GM10248 (cell line): Measurements from ENCODE around the gene KRTAP10-8.
"Not testable (repeated sequence)": the region's sequence is repeated elsewhere in the genome, so short reads cannot be mapped to it uniquely, and the experiment has no call there.

Experiments
- CTCF ChIA-PET: fragments of 300-600 bp; sonication (Branson Sonifier 250); formaldehyde crosslinking; extraction: SDS; loops from one replicate; lab custom pipeline; 2021; ENCODE audit warnings: antibody characterized with exemption; lab: Yijun Ruan, JAX
- POLR2A ChIA-PET: fragments of 350-650 bp; sonication (Branson Sonifier 250); formaldehyde crosslinking; extraction: SDS; loops from one replicate; lab custom pipeline; 2020; ENCODE audit warnings: antibody characterized with exemption; lab: Yijun Ruan, JAX
- DNase-seq: peaks from one replicate; pipeline ENCODE4 v3.0.0; 2012; ENCODE audit errors: extremely low spot score
- CTCF ChIP-seq: IDR thresholded peaks from 2 replicates; pipeline ENCODE4 v1.5.1; 2012; ENCODE audit warnings: mild to moderate bottlenecking, low read depth; ENCODE audit errors: extremely low read depth, missing control alignments, control extremely low read depth

KRTAP10-8 gene

GRCh38 chr21:44656868-44657267, 45.0 kb downstream of the KRTAP10-8 start:
- POLR2A ChIA-PET = no interaction called here
- CTCF ChIA-PET = interaction anchor here (1.2 kb wide), 1 partner anchor 10 kb away, joined by 3 read pairs; the partner anchor contains the start of gene KRTAP12-2
- DNase-seq = no peak
- no peak for TF ChIP-seq CTCF

- no peak for TF ChIP-seq CTCF
- ChIA-PET POLR2A (no interaction called here), CTCF (interaction anchor here (1.1 to 1.2 kb wide), 2 partner anchors 9 to 16 kb away, joined by 3 read pairs; partner anchors contain the start of gene KRTAP12-2)
- no peak for DNase-seq
Measured at GRCh38 chr21:44657635-44658540, 46.0 kb downstream of the KRTAP10-8 start, which contains the start of gene KRTAP12-3. Gene KRTAP12-3, plus strand, starts transcription at chr21:44657932. Its CDS starts 48 bp downstream, at chr21:44657980.

- CTCF ChIA-PET = interaction anchor here (1.1 kb wide), 1 partner anchor 16 kb away, joined by 3 read pairs; no protein-coding TSS in a partner anchor
- no peak for DNase-seq
- no peak for TF ChIP-seq CTCF
- POLR2A ChIA-PET = no interaction called here
Measured at GRCh38 chr21:44658541-44658910, 46.6 kb downstream of the KRTAP10-8 start.

GRCh38 chr21:44658913-44659595, 47.2 kb downstream of the KRTAP10-8 start:
- no peak for TF ChIP-seq CTCF
- POLR2A ChIA-PET = no interaction called here
- DNase-seq = no peak
- CTCF ChIA-PET = interaction anchor here (0.8 kb wide), 1 partner anchor 9 kb away, joined by 3 read pairs; no protein-coding TSS in a partner anchor

- CTCF ChIA-PET, DNase-seq, POLR2A ChIA-PET: not testable (repeated sequence)
Measured at GRCh38 chr21:44661567-44661966, 49.7 kb downstream of the KRTAP10-8 start.
